ENCODE measurements around the gene ACBD4.

The ACBD4 gene

GRCh38 chr17:45138911-45139532, 3.5 kb downstream of the ACBD4 start:
- no peak for DNase-seq

- no peak for DNase-seq
These were observed 4.0 kb downstream of the ACBD4 start for GRCh38 chr17:45139533-45139920.

- DNase-seq = no peak
These were observed 7.7 kb downstream of the ACBD4 start for GRCh38 chr17:45143094-45143670.

GRCh38 chr17:45143767-45144198, 8.3 kb downstream of the ACBD4 start:
- DNase-seq = no peak

- DNase-seq = no peak
These were observed 8.9 kb downstream of the ACBD4 start for GRCh38 chr17:45144199-45145034.

GRCh38 chr17:45145035-45145389, 9.5 kb downstream of the ACBD4 start:
- no peak for DNase-seq

- no peak for DNase-seq
These were observed 10.7 kb downstream of the ACBD4 start for GRCh38 chr17:45146166-45146565.

- DNase-seq = no peak
These were observed 11.1 kb downstream of the ACBD4 start for GRCh38 chr17:45146592-45146889.

- DNase-seq = peak in 1 of 2 donors; percentile 78
These were observed 11.5 kb downstream of the ACBD4 start for GRCh38 chr17:45146890-45147580.

- DNase-seq = peak; percentile 74 to 87
These were observed 12.2 kb downstream of the ACBD4 start for GRCh38 chr17:45147581-45148182.

GRCh38 chr17:45148183-45149036, 12.9 kb downstream of the ACBD4 start, which contains the start of gene HEXIM1:
Gene HEXIM1 (plus strand): TSS chr17:45148475. CDS start chr17:45149191, 716 bp downstream.
- peak; percentile 96 to 99 for DNase-seq

GRCh38 chr17:45149037-45149668, 13.7 kb downstream of the ACBD4 start:
- DNase-seq = peak; percentile 59 to 61

GRCh38 chr17:45149669-45150664, 14.5 kb downstream of the ACBD4 start:
- peak in 1 of 2 donors; percentile 35 for DNase-seq

GRCh38 chr17:45150911-45151809, 15.7 kb downstream of the ACBD4 start:
- DNase-seq = no peak

GRCh38 chr17:45155029-45155428, 19.5 kb downstream of the ACBD4 start:
- DNase-seq = no peak

- no peak for DNase-seq
These were observed 20.0 kb downstream of the ACBD4 start for GRCh38 chr17:45155483-45155882.

- no peak for DNase-seq
These were observed 20.8 kb downstream of the ACBD4 start for GRCh38 chr17:45156242-45156641.

- peak in 1 of 2 donors; percentile 89 for DNase-seq
These were observed 25.2 kb downstream of the ACBD4 start for GRCh38 chr17:45160447-45161287.
